Common myeloid progenitor, CD34-positive (primary cell): ENCODE measurements around the gene ADSL. TPM values are rescaled to one million over a fixed set of nuclear protein-coding genes. Genes with fewer than 3 reads are reported as not detected.
A peak's percentile ranks its signal among the peaks of the same experiment; 100 is the strongest.

Experiments used
- CTCF ChIA-PET: fragments of 350-600 bp; sonication (Branson Sonifier 250); formaldehyde crosslinking; loops from one replicate; lab custom pipeline; 2021; ENCODE audit warnings: antibody characterized with exemption; lab: Charles Lee
- POLR2A ChIA-PET: fragments of 350-600 bp; sonication (Branson Sonifier 250); formaldehyde crosslinking; loops from one replicate; lab custom pipeline; 2021; ENCODE audit warnings: antibody characterized with exemption; lab: Charles Lee
- DNase-seq, 3 donors: peaks; one replicate each; pipeline versions ENCODE4 v3.0.0 to v3.0.0-alpha.2; 2013
- H3K27ac ChIP-seq, 2 experiments: 1 replicate in 1 of 2; 2 replicates in 1 of 2; pipeline ENCODE4 v1.7.0; 2013; ENCODE audit warnings: inconsistent platforms in 2 of 2, low read length in 2 of 2, mild to moderate bottlenecking in 2 of 2, low read depth in 1 of 2, moderate library complexity in 1 of 2; ENCODE audit not compliant: severe bottlenecking in 2 of 2, insufficient read depth in 1 of 2, poor library complexity in 1 of 2
- H3K27me3 ChIP-seq, 5 experiments: replicated peaks in 2 of 5; 1 replicate in 3 of 5; 2 replicates in 2 of 5; pipeline versions ENCODE4 v1.6.1 to v1.7.0; 2013; ENCODE audit warnings: low read length in 4 of 5, mild to moderate bottlenecking in 2 of 5, moderate library complexity in 2 of 5, inconsistent platforms in 1 of 5; ENCODE audit not compliant: insufficient read depth in 5 of 5, control insufficient read depth in 4 of 5
- H3K36me3 ChIP-seq, 4 experiments: 1 replicate in 2 of 4; 2 replicates in 2 of 4; pipeline versions ENCODE4 v1.6.1 to v1.7.0; 2013; ENCODE audit warnings: low read length in 3 of 4, control low read depth in 1 of 4, mild to moderate bottlenecking in 1 of 4; ENCODE audit not compliant: control insufficient read depth in 4 of 4, insufficient read depth in 4 of 4
- H3K4me1 ChIP-seq, 4 experiments: 1 replicate in 3 of 4; 2 replicates in 1 of 4; pipeline versions ENCODE4 v1.6.1 to v1.7.1; 2013; ENCODE audit warnings: low read length in 3 of 4, mild to moderate bottlenecking in 3 of 4, control low read depth in 1 of 4, inconsistent platforms in 1 of 4, moderate library complexity in 1 of 4; ENCODE audit not compliant: control insufficient read depth in 4 of 4, insufficient read depth in 4 of 4; ENCODE audit errors: control extremely low read depth in 1 of 4
- H3K4me3 ChIP-seq, 7 experiments: 1 replicate in 4 of 7; 2 replicates in 3 of 7; pipeline versions ENCODE4 v1.5.1 to v1.7.0; 2013; ENCODE audit warnings: mild to moderate bottlenecking in 7 of 7, low read length in 6 of 7, moderate library complexity in 6 of 7, inconsistent platforms in 2 of 7, low read depth in 2 of 7, control low read depth in 1 of 7; ENCODE audit not compliant: insufficient read depth in 4 of 7, control insufficient read depth in 1 of 7; ENCODE audit errors: extremely low read depth in 1 of 7
- H3K9me3 ChIP-seq, 5 experiments: 1 replicate in 4 of 5; 2 replicates in 1 of 5; pipeline versions ENCODE4 v1.6.1 to v1.7.1; 2013; ENCODE audit warnings: low read length in 4 of 5, mild to moderate bottlenecking in 2 of 5, inconsistent platforms in 1 of 5, low read depth in 1 of 5, moderate library complexity in 1 of 5; ENCODE audit not compliant: control insufficient read depth in 4 of 5, insufficient read depth in 2 of 5; ENCODE audit errors: control extremely low read depth in 1 of 5
- WGBS: methylation state at CpG from one replicate; pipeline ENCODE4 v1.1.5; 2013; ENCODE audit not compliant: insufficient coverage; 5-methylcytosine and 5-hydroxymethylcytosine counted together
- polyA plus RNA-seq: library from polyadenylated mRNA; unstranded; fragments of 120-200 nt; gene quantifications from one replicate; pipeline ENCODE4 v1.2.1, GENCODE V29; 2013

Gene ADSL
- 87.4 TPM for polyA plus RNA-seq

- no peaks in the 10 kb centered on the region for H3K9me3 ChIP-seq
- peaks cover 2 to 21% (median 16%) of the 10 kb centered on the region in 4 experiments for H3K36me3 ChIP-seq
- DNase-seq: peak; percentile 83 to 92 (median 87)
- H3K4me1 ChIP-seq: peaks cover 7 to 32% (median 25%) of the 10 kb centered on the region in 4 experiments
- H3K4me3 ChIP-seq: peak within 1 kb of the TSS; percentile 66 to 97 (median 88)
- H3K27me3 ChIP-seq: no peaks in the 10 kb centered on the region
- peak within 1 kb of the TSS; percentile 72 to 87 for H3K27ac ChIP-seq
- CTCF ChIA-PET: interaction anchor here (0.9 to 5.5 kb wide), 8 partner anchors 18 to 325 kb away, joined by 3 to 50 read pairs (median 6); no protein-coding TSS in a partner anchor
- under 1% methylated on average over 65 of the region's 65 CpGs for WGBS
- POLR2A ChIA-PET: interaction anchor here (0.8 to 1.1 kb wide), 2 partner anchors 21 to 30 kb away, joined by 3 read pairs; no protein-coding TSS in a partner anchor
These were observed at the start of gene ADSL for GRCh38 chr22:40346185-40347118. Gene ADSL (plus strand): TSS chr22:40346500. CDS start chr22:40346559, 59 bp downstream.

- Histone ChIP-seq H3K9me3 (no peaks in the 10 kb centered on the region), H3K4me3 (no peak overlapping the region), H3K27ac (no peak overlapping the region), H3K4me1 (no peaks in the 10 kb centered on the region), H3K36me3 (peaks cover 20 to 59% (median 42%) of the 10 kb centered on the region in 4 experiments), H3K27me3 (no peaks in the 10 kb centered on the region)
- no peak for DNase-seq
- ChIA-PET CTCF (interaction anchor here (1.1 kb wide), 1 partner anchor 49 kb away, joined by 3 read pairs; no protein-coding TSS in a partner anchor), POLR2A (no interaction called here)
These were observed 46.0 kb upstream of the ADSL start for GRCh38 chr22:40300316-40300715.

- 99% methylated on average over 9 of the region's 11 CpGs for WGBS
- H3K27ac ChIP-seq: no peak overlapping the region
- peaks cover 19 to 61% (median 40%) of the 10 kb centered on the region in 4 experiments for H3K36me3 ChIP-seq
- H3K4me3 ChIP-seq: no peak overlapping the region
- H3K27me3 ChIP-seq: no peaks in the 10 kb centered on the region
- no peaks in the 10 kb centered on the region for H3K4me1 ChIP-seq
- H3K9me3 ChIP-seq: no peaks in the 10 kb centered on the region
- ChIA-PET POLR2A (no interaction called here), CTCF (interaction anchor here (1.1 kb wide), 1 partner anchor 48 kb away, joined by 3 read pairs; no protein-coding TSS in a partner anchor)
- DNase-seq: no peak
These were observed 45.2 kb upstream of the ADSL start for GRCh38 chr22:40300884-40301672.

GRCh38 chr22:40302149-40302548 is 44.2 kb upstream of the ADSL start:
- Histone ChIP-seq H3K4me1 (no peaks in the 10 kb centered on the region), H3K27ac (no peak overlapping the region), H3K36me3 (peaks cover 19 to 64% (median 40%) of the 10 kb centered on the region in 4 experiments), H3K9me3 (no peaks in the 10 kb centered on the region), H3K4me3 (no peak overlapping the region), H3K27me3 (no peaks in the 10 kb centered on the region)
- DNase-seq: no peak
- ChIA-PET CTCF (interaction anchor here (0.7 kb wide), 1 partner anchor 46 kb away, joined by 3 read pairs; no protein-coding TSS in a partner anchor), POLR2A (interaction anchor here (0.6 kb wide), 1 partner anchor 28 kb away, joined by 3 read pairs; no protein-coding TSS in a partner anchor)
- WGBS: 96% methylated on average over 9 of the region's 11 CpGs

GRCh38 chr22:40305625-40306024 is 40.7 kb upstream of the ADSL start:
- DNase-seq: no peak
- Histone ChIP-seq H3K4me1 (no peaks in the 10 kb centered on the region), H3K9me3 (no peaks in the 10 kb centered on the region), H3K36me3 (peaks cover 36 to 81% (median 62%) of the 10 kb centered on the region in 4 experiments), H3K27me3 (no peaks in the 10 kb centered on the region), H3K4me3 (no peak overlapping the region), H3K27ac (no peak overlapping the region)
- WGBS: 96% methylated on average over 5 of the region's 5 CpGs
- POLR2A ChIA-PET: interaction anchor here (0.6 kb wide), 1 partner anchor 336 kb away, joined by 3 read pairs; no protein-coding TSS in a partner anchor
- CTCF ChIA-PET: interaction anchor here (0.7 kb wide), 1 partner anchor 12 kb away, joined by 4 read pairs; no protein-coding TSS in a partner anchor

GRCh38 chr22:40308999-40309573 is 37.2 kb upstream of the ADSL start:
- Histone ChIP-seq H3K4me3 (no peak overlapping the region), H3K4me1 (no peaks in the 10 kb centered on the region), H3K27me3 (no peaks in the 10 kb centered on the region), H3K9me3 (no peaks in the 10 kb centered on the region), H3K27ac (no peak overlapping the region), H3K36me3 (peaks cover 42 to 84% (median 66%) of the 10 kb centered on the region in 4 experiments)
- DNase-seq: no peak
- POLR2A ChIA-PET: no interaction called here
- CTCF ChIA-PET: interaction anchor here (1.6 kb wide), 1 partner anchor 38 kb away, joined by 3 read pairs; the partner anchor contains the start of gene ADSL
- WGBS: 96% methylated on average over 4 of the region's 6 CpGs
